Suprapubic skin (tissue), 4 donors: Measurements from ENCODE around the gene ALCAM. TPM values are rescaled to one million over a fixed set of nuclear protein-coding genes. Genes with fewer than 3 reads are reported as not detected.
"Not testable (repeated sequence)": the region's sequence is repeated elsewhere in the genome, so short reads cannot be mapped to it uniquely, and the experiment has no call there.

Experiments
- DNase-seq, 2 donors: peaks; one replicate each; pipeline ENCODE4 v3.0.0-alpha.2; 2019; ENCODE audit warnings: low spot score in 2 of 2
- H3K27ac ChIP-seq: fragments of 200-600 bp; sonication (generic); one replicate; pipeline ENCODE4 v1.5.1; 2019
- H3K27me3 ChIP-seq: fragments of 200-600 bp; sonication (generic); one replicate; pipeline ENCODE4 v1.5.1; 2019
- H3K36me3 ChIP-seq: fragments of 200-600 bp; sonication (generic); one replicate; pipeline ENCODE4 v1.5.1; 2019
- H3K4me1 ChIP-seq: fragments of 200-600 bp; sonication (generic); one replicate; pipeline ENCODE4 v1.5.1; 2019
- H3K4me3 ChIP-seq: fragments of 200-600 bp; sonication (generic); one replicate; pipeline ENCODE4 v1.5.1; 2019; ENCODE audit warnings: mild to moderate bottlenecking
- H3K9me3 ChIP-seq: fragments of 200-600 bp; sonication (generic); one replicate; pipeline ENCODE4 v1.5.1; 2019
- EP300 ChIP-seq: sonication (generic); formaldehyde crosslinking; IDR thresholded peaks from one replicate; pipeline ENCODE4 v1.6.1; 2017; ENCODE audit warnings: antibody characterized with exemption
- POLR2A ChIP-seq, 2 donors: fragments of 450-650 bp; IDR thresholded peaks; one replicate each; pipeline ENCODE4 v1.6.1; 2017; ENCODE audit warnings: antibody characterized with exemption in 2 of 2, mild to moderate bottlenecking in 2 of 2, moderate library complexity in 2 of 2
- POLR2AphosphoS5 ChIP-seq, 3 donors: sonication (generic); formaldehyde crosslinking; IDR thresholded peaks; one replicate each; pipeline ENCODE4 v1.6.1; 2017; ENCODE audit warnings: antibody characterized with exemption in 3 of 3
- whole genome bisulfite sequencing: methylation state at CpG from one replicate; pipeline ENCODE4 v1.1.5; 2018; 5-methylcytosine and 5-hydroxymethylcytosine counted together
- total RNA-seq, 4 donors: library from RNA; depleted of rRNA; stranded (reverse); fragments of >200 nt; gene quantifications; one replicate each; pipeline ENCODE4 v1.1.0, GENCODE V29; 2016
- TF ChIP-seq, protein P1 (sequence below), 2 donors: fragments of 200-600 bp in 1 of 2; fragments of 450-650 bp in 1 of 2; sonication (generic) in 1 of 2; IDR thresholded peaks; one replicate each; pipeline ENCODE4 v1.5.1; 2016 to 2019; ENCODE audit warnings: antibody characterized with exemption in 2 of 2, mild to moderate bottlenecking in 1 of 2, moderate library complexity in 1 of 2

Gene ALCAM
- total RNA-seq, 4 donors from 2014 or later, result 27.6 to 65.5 (median 42.1) TPM

DNA sequence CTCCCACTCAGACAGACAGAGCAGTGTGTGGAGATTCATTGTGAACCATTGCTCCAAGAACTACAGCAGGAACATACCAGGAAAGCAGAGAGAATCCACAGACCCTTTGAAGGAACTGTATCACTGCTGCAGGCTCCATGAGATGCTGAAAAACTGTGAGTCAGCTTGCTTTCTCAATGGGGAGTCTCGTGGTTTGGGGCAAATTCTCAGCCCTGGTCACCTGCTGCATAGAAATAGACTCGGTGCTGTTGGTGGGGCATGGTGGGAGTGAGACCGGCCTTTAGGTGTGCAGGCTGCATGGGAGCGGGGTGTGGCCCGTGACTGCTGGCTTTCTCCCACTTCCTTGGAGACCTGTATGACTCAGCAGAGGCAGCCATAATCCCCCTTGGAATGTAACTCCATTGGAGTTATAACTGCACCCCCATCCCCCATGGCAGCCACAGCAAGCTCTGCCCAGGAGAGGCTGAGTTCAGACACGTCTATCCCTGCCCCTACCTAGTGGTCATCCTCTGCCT, 35.6 kb downstream of the ALCAM start:
- 88% methylated on average over 6 of the region's 6 CpGs for WGBS
- H3K36me3 ChIP-seq, result no peaks in the 10 kb centered on the region
- no peak for DNase-seq

DNA sequence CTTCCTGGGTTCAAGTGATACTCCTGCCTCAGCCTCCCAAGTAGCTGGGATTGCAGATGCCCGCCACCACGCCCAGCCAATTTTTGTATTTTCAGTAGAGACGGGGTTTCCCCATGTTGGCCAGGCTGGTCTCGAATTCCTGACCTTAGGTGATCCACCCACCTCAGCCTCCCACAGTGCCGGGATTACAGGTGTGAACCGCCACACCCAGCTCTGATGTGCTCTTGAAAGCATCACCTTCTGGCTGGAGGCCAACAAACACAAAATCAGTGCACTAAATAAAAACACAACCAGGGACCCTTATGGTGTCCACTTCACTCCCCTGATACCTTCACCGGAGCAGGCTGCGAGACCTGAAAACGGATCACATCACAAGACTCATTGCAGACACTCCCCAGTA, 36.3 kb downstream of the ALCAM start:
- DNase-seq, H3K9me3 ChIP-seq, H3K4me3 ChIP-seq, H3K27me3 ChIP-seq, H3K36me3 ChIP-seq, H3K4me1 ChIP-seq, H3K27ac ChIP-seq: not testable (repeated sequence)
- 85% methylated on average over 9 of the region's 9 CpGs for WGBS

More for the DNA sequence above, 35.6 kb downstream of the ALCAM start:
- Histone ChIP-seq H3K9me3 (no peaks in the 10 kb centered on the region), H3K4me3 (no peak overlapping the region), H3K4me1 (no peaks in the 10 kb centered on the region), H3K27ac (no peak overlapping the region), H3K27me3 (no peaks in the 10 kb centered on the region)
- TF ChIP-seq POLR2AphosphoS5 (IDR thresholded peaks at IDR 0.05) (no peak), EP300 (no peak), POLR2A (IDR thresholded peaks at IDR 0.05) (no peak)
- TF ChIP-seq, protein P1, sequence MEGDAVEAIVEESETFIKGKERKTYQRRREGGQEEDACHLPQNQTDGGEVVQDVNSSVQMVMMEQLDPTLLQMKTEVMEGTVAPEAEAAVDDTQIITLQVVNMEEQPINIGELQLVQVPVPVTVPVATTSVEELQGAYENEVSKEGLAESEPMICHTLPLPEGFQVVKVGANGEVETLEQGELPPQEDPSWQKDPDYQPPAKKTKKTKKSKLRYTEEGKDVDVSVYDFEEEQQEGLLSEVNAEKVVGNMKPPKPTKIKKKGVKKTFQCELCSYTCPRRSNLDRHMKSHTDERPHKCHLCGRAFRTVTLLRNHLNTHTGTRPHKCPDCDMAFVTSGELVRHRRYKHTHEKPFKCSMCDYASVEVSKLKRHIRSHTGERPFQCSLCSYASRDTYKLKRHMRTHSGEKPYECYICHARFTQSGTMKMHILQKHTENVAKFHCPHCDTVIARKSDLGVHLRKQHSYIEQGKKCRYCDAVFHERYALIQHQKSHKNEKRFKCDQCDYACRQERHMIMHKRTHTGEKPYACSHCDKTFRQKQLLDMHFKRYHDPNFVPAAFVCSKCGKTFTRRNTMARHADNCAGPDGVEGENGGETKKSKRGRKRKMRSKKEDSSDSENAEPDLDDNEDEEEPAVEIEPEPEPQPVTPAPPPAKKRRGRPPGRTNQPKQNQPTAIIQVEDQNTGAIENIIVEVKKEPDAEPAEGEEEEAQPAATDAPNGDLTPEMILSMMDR (IDR thresholded peaks at IDR 0.05), result no peak

DNA sequence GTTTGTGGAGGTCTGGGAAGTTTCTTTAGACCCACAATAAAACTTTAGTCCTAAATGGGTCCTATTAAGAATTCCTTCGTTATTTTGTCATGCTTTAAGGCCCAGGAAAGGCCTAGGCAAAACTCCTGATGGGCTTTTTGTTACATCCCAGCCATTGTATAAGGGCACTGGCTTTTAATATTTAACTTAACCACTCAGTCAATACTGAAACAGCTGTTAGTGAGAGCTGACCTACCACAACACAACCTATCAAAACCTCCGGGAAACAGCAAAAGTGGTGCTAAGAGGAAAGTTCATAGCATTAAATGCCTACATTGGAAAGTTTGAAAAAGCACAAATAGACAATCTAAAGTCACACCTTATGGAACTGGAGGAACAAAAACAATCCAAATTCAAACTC, 39.6 kb downstream of the ALCAM start:
- no peak for DNase-seq
- Histone ChIP-seq H3K4me1 (no peaks in the 10 kb centered on the region), H3K27ac (no peak overlapping the region), H3K4me3 (no peak overlapping the region), H3K9me3 (no peaks in the 10 kb centered on the region), H3K27me3 (no peaks in the 10 kb centered on the region), H3K36me3 (no peaks in the 10 kb centered on the region)
- TF ChIP-seq EP300, result no peak
- TF ChIP-seq POLR2A (IDR thresholded peaks at IDR 0.05), result no peak
- TF ChIP-seq, protein P1 (IDR thresholded peaks at IDR 0.05), result no peak
- TF ChIP-seq POLR2AphosphoS5 (IDR thresholded peaks at IDR 0.05), result no peak
- WGBS, result 71% methylated on average over 2 of the region's 2 CpGs

DNA sequence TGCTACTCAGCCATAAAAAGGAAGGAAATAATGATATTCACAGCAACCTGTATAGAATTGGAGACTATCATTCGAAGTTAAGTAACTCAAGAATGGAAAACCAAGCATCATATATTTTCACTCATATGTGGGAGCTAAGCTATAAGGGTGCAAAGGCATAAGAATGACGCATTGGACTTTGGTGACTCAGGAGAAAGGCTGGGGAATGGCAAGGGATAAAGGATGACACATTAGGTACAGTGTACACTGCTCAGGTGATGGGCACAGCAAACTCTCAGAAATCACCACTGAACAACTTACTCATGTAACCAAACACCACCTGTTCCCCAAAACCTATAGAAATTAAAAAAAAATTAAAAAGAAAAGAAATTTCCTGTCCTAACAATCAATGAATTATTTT, 42.7 kb downstream of the ALCAM start:
- Histone ChIP-seq H3K27ac (no peak overlapping the region), H3K4me1 (no peaks in the 10 kb centered on the region), H3K4me3 (no peak overlapping the region), H3K27me3 (no peaks in the 10 kb centered on the region), H3K36me3 (no peaks in the 10 kb centered on the region), H3K9me3 (no peaks in the 10 kb centered on the region)
- WGBS, result 92% methylated on average over 2 of the region's 2 CpGs
- TF ChIP-seq EP300, result no peak
- TF ChIP-seq POLR2AphosphoS5 (IDR thresholded peaks at IDR 0.05), result no peak
- TF ChIP-seq, protein P1 (IDR thresholded peaks at IDR 0.05), result no peak
- TF ChIP-seq POLR2A (IDR thresholded peaks at IDR 0.05), result no peak
- DNase-seq, result no peak

DNA sequence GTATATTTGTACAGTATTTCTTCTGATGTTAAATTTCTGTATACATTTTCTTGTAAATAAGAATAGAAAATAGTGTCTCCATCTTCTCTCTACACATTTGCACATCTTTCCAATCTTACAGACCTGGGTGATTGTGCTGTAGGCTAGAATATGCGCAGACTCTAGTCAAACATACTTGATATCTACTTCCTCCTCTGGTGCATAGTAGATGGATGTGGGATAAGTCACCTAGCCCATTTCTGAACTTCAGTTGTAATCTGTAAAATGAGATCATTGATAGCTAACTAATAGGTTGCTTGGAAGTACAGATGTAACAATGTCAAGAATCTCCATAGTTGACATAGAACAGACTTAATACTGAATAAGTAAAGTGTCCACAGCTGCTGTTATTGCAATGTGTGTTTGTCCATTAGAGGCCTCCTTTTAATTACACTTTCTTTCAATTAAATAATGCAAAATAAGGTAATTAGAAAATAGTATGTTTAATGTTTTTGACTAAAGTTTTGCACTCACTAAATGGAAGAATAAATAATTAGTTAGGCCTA, 46.7 kb downstream of the ALCAM start:
- Histone ChIP-seq H3K36me3 (no peaks in the 10 kb centered on the region), H3K27me3 (no peaks in the 10 kb centered on the region), H3K9me3 (no peaks in the 10 kb centered on the region), H3K4me3 (no peak overlapping the region), H3K27ac (no peak overlapping the region), H3K4me1 (no peaks in the 10 kb centered on the region)
- WGBS, result 96% methylated on average over 1 of the region's 1 CpG
- TF ChIP-seq EP300, result no peak
- no peak for TF ChIP-seq POLR2AphosphoS5 (IDR thresholded peaks at IDR 0.05)
- TF ChIP-seq, protein P1 (IDR thresholded peaks at IDR 0.05), result no peak
- no peak for TF ChIP-seq POLR2A (IDR thresholded peaks at IDR 0.05)
- DNase-seq, result no peak

DNA sequence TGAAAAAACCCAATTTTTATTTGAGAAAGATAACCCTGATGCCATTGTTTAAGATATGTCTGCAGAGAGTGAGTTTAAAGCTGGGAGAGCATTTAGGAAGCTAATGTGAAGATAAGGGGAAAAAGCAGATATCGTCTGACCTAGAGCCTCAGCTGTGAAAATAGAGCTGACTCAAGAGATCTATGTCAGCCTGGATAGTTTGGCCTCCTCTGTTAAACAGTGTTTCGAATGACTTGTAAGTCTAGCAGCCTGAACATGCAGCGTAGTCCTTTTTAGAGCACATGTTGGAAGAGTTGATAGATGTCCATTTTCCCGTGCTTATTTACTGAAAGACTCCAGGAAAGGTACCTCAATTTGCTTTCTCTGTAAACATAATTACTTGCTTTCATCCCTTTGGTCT, 48.1 kb downstream of the ALCAM start:
- H3K27me3 ChIP-seq, result no peaks in the 10 kb centered on the region
- WGBS, result 67% methylated on average over 4 of the region's 4 CpGs
- H3K27ac ChIP-seq, result no peak overlapping the region
- no peak for TF ChIP-seq POLR2A (IDR thresholded peaks at IDR 0.05)
- TF ChIP-seq EP300, result no peak
- TF ChIP-seq, protein P1 (IDR thresholded peaks at IDR 0.05), result no peak
- no peak for TF ChIP-seq POLR2AphosphoS5 (IDR thresholded peaks at IDR 0.05)
- H3K36me3 ChIP-seq, result no peaks in the 10 kb centered on the region
- H3K4me3 ChIP-seq, result no peak overlapping the region
- no peaks in the 10 kb centered on the region for H3K9me3 ChIP-seq
- DNase-seq, result no peak
- H3K4me1 ChIP-seq, result no peaks in the 10 kb centered on the region
